Stimulated activated CD4-positive, alpha-beta T cell treated with anti-CD3 and anti-CD28 coated beads, Interleukin-12 subunit alpha, Interleukin-12 subunit beta, amount 100 ng/mL, for 24 hours (primary cell): Measurements from ENCODE around the gene GNL1.
"Not testable (repeated sequence)": the region's sequence is repeated elsewhere in the genome, so short reads cannot be mapped to it uniquely, and the experiment has no call there.

ENCODE experiments used
- DNase-seq, 2 experiments: peaks; one replicate each; pipeline ENCODE4 v3.0.0-alpha.2; 2020; ENCODE audit warnings: low read depth in 2 of 2

GNL1 gene

DNA sequence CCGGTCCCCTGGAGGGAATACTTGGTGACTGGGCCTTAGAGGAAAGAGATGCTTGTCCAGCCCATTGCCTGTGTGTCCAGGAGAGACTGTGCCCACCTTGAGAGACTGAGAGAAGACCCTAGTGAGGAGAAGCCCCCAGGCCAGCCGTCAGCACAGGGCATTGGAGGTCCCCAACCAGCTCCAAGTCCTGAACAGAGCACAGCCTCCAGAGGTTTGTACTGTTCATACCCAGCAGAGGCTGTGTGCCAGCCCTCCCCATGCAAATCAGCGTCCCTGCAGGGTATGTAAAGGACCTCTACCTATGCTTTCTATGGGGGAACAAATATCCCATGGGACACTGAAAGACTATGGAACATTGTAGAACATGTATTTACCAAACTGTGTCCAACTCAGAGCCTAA lies 58.6 kb downstream of the GNL1 start:
- no peak for DNase-seq

DNA sequence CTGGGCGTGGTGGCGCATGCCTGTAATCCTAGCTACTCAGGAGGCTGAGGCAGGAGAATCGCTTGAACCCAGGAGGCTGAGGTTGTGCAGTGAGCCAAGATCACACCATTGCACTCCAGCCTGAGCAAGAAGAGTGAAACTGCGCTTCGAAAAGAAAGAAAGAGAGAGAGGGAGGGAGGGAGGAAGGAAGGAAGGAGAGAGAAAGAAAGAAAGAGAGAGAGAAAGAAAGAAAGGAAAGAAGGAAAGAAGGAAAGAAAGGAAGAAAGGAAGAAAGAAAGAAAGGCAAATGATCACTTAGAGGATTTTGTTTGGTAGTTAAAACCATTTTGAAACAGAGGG lies 59.1 kb downstream of the GNL1 start:
- DNase-seq, result not testable (repeated sequence)

DNA sequence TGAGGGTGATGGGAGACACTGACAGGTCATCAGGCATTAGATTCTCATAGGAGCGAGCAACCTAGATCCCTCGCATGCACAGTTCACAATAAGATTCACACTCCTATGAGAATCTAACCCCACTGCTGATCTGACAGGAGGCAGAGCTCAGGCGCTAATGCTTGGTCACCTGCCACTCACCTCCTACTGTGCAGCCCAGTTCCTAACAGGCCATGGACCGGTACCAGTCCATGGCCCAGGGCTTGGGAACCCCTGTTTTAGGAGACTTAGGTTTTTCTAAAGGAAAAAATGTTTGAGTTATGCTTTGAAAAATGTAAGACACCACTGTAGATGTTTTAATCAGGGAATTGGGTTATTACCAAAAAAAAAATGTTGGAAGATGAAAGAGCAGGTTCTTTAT lies 60.3 kb downstream of the GNL1 start:
- DNase-seq, result no peak

DNA sequence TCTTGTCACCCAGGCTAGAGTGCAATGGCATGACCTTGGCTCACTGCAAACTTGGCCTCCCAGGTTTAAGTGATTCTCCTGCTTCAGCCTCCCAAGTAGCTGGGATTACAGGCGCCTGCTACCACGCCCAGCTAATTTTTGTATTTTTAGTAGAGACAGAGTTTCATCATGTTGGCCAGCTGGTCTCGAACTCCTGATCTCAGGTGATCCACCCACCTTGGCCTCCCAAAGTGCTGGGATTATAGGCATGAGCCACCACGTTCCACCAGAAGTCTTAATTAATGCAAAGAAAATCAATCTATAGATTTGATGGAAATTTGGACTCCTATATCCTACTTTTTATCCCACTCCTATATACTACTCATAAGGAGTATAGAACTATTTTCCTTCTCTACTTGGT lies 61.2 kb downstream of the GNL1 start:
- DNase-seq, result not testable (repeated sequence)

DNA sequence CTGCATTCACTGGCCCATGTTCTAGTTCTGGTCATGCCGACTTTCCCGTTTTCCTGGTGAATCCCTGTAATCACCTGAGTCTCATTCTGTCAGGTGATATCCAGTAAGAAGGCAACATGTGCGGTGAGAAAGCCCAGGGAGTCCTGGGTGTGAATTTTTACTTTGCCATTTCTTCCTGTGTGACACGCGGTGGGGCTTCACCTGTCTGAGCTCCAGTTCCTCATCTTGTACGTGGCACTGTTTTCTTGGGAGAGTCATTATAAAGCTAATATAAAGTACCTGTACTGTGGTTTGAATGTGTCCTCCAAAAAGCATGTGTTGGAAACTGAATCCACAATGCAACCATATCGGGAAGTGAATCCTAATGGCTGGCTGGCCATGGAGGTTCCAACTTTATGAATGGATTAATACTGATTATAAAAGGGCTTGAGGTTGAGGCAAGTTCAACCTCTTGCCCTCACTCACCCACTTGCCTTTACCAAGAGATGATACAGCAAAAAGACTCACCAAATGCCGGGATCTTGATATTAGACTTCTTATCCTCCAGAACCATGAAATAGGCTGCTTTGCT lies 61.9 kb downstream of the GNL1 start:
- no peak for DNase-seq

DNA sequence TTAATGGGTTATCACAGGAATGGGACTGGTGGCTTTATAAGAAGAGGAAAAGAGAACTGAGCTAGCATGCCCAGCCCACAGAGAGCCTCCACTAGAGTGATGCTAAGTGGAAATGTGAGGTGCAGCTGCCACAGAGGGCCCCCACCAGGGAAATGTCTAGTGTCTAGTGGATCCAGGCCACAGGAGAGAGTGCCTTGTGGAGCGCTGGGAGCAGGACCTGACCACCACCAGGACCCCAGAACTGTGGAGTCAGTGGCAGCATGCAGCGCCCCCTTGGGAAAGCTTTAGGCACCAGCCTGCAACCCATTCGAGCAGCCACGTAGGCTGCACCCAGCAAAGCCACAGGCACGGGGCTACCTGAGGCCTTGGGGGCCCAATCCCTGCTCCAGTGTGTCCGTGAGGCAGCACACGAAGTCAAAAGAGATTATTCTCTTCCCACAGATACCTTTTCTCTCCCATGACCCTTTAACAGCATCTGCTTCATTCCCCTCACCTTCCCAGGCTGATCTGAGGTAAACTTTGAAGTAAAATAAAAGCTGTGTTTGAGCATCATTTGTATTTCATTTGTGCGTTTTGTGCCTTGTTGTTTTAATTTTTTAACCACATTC lies 62.5 kb downstream of the GNL1 start:
- no peak for DNase-seq

DNA sequence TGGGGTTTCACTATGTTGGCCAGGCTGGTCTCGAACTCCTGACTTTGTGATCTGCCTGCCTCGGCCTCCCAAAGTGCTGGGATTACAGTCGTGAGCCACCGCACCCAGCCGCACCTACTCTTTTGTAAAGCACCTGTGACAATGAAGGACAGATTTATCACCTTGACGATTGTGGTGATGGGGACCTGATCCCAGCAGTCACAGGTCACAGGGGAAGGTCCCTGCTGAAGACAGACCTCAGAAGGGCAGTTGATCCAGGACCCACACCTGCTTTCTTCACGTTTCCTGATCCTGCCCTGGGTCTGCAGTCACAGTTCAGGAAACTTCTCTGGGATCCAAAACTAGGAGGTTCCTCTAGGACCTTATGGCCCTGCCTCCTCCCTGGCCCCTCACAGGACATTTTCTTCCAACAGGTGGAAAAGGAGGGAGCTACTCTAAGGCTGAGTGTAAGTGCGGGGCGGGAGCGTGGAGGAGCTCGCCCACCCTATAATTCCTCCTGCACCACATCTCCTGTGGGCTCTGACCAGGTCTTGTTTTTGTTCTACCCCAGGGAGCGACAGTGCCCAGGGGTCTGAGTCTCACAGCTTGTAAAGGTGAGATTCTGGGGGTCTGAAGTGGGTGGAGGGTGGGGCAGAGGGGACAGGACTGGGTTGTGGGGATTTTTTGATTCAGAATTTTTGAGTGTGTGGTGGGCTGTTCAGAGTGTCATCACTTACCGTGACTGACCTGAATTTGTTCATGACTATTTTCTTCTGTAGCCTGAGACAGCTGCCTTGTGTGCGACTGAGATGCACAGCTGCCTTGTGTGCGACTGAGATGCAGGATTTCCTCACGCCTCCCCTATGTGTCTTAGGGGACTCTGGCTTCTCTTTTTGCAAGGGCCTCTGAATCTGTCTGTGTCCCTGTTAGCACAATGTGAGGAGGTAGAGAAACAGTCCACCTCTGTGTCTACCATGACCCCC lies 64.0 kb downstream of the GNL1 start:
- no peak for DNase-seq
